GM18499 (cell line): ENCODE results near the gene APBB2.

Experiments used
- ATAC-seq: cut with Tn5 transposase; IDR thresholded peaks from one replicate; pipeline ENCODE4 v1.9.1; 2021; ENCODE audit warnings: moderate number of reproducible peaks; ENCODE audit not compliant: insufficient read depth, unreplicated experiment

APBB2 gene

DNA sequence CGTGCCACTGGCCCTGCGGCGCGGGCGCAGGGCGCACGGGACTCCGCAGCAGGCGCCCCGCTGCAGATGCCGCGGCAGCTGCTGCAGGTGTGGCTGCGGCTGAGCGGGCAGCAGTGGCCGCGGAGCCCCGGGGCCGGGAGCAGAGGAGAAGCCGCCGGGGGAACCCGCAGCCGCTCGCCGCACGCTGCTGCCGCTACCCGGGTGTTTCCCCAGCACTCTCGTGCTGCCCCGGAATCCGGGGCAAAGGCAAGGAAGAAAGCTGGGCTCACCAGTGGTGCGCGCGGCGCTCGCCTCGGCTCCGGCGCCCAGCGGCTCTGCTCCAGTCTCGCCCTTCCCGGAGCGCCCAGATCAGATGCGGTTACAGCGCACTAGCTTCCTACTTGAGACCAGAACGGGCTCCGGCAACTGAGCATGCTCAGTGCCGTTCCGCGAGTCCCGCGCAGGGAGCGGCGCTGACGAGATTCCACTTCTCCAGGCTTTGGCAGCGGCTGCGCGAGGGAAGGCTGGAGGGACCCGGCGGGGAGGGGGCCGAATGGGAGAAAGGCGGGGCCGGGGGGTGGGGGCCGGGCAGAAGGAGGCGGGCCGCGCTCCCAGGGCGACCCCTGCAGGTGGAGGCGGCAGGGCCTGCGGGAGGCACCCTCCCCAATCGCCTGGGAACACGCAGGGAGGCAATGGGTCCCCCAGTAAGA is at the start of gene APBB2:
TSS of gene APBB2 (minus strand) at position 407 of the 689 bp plus-strand sequence. CDS start 181,288 bp downstream, outside the sequence.
- ATAC-seq, result peak; percentile 42

DNA sequence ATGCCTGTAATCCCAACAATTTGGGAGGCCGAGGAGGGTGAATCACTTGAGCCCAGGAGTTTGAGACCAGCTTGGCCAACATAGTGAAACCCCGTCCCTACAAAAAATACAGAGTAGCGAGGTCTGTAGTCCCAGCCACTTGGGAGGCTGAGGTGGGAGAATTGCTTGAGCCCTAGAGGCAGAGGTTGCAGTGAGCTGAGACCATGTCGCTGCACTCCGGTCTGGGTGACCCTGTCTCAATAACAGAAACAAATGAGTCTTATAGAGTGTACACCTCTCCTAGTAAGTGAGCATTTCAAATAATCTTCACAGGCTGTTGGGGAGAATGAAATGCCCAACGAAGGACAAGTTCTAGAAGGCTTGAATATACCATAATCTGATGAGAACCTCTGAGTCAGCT is 47.9 kb upstream of the APBB2 start:
- ATAC-seq, result no peak

DNA sequence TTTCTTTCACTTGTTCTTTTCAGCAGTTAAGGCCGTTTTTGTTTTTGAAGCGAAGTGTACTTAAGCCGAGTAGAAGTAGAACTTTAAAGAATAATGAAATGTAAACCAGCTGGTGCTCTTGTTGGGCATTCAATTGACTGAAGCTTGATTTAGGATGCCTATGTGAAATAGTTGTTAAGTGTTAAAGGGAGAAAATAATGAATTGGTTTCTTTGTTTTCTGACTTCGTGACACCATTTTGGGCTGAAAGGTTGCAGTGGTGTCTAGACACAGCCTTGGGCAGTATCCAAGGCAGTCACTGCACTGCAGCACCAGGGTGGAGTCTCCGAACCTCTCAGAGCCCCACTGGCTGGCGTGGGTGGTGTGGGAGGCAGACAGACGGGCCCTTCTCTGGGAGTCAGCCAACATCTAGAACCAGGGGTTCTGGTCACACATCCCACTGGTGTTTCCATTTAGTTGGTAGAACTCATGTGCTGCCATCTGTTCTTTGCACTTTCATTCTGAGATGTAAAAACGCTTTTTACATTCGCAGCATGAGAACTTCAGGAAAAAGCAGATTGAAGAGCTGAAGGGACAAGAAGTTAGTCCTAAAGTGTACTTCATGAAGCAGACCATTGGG is 45.9 kb upstream of the APBB2 start:
- ATAC-seq, result no peak

DNA sequence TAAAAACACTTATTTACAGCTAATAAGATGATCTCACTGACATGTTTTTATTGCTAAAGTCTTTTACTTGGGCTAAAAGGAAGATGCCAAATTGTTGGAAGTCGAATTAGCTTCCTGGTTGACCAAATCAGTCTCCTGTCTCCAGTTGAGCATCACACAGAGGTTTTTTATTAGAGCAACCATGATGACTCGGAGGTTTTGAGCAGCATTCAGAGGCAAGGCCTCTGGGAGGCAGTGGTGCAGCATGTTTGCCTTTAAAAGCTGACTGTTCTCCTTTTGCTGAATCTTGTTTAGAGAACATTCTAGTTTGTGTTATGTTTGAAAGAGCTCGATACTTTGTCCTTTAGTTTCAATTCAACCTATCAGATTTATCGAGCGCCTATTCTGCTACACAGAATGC is 44.4 kb upstream of the APBB2 start:
- no peak for ATAC-seq

DNA sequence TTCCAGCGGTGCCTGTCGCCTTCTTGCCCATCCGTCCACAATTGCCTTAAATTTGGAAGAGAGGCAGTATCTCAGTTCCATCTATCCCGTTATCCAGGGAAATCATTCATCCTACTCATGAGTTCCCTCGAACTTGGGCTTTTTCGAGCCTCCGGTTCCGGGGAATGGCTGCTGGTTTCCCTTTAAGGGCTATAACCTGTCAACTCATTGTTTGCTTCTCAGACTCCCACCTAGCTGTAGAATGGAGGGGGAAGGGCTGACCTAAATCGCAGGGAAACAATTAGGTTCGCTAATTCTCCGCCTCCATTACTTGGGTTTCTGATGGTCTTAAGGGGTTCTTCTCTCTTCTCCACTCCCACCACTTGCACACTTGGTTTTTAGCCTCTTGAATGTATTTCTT is 43.6 kb upstream of the APBB2 start:
- ATAC-seq, result no peak

DNA sequence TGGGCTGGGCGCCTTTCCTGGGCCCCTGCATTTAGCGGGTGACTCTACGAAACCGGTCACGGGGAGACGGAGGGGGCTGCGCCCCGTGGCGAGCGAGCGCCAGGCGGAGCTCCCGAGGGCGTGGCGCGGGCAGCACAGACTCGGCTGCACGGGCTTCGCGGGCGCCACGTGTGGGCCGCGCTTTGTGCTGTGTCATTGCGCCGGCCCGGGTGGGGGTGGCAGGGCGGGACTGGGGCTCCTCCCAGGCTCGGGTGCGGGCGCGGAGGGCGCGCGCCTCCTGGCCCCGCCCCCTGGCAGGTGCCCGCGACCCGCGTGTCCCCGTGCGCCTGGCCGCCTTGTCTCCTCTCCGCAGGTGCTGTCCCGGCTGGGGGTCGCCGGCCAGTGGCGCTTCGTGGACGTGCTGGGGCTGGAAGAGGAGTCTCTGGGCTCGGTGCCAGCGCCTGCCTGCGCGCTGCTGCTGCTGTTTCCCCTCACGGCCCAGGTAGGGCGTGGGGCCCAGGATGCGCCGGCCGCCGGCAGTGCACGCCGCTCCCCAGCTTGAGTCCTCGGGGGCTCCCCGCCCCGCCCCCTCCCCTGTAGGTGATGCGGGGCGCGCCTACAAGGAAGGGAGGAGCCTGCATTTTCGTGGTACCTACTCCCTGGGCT is 43.0 kb upstream of the APBB2 start:
- ATAC-seq, result no peak

DNA sequence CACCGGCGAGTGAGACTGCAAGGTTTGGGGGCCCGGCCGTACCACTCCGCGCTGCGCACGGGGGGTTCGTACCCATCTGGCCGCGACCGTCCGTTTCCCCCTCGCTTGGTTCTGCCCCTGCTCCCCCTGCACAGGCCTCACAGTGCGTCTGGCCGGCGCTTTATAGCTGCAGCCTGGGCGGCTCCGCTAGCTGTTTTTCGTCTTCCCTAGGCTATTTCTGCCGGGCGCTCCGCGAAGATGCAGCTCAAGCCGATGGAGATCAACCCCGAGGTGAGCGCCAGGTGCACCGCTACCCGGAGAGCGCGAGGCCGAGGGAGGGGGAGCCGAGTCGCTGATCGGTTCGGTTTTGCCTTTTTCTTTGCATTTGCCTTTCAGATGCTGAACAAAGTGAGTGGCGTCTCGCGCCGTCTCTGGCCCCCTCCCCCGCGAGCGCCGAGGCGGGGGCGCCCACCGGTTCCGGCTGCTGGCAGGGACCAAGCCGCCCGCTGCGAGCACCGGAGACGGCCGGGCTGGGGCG is 42.5 kb upstream of the APBB2 start, which contains the start of gene UCHL1:
TSS of gene UCHL1 (plus strand) at position 189 of the 517 bp plus-strand sequence. CDS start at position 238, 49 bp downstream.
- no peak for ATAC-seq

DNA sequence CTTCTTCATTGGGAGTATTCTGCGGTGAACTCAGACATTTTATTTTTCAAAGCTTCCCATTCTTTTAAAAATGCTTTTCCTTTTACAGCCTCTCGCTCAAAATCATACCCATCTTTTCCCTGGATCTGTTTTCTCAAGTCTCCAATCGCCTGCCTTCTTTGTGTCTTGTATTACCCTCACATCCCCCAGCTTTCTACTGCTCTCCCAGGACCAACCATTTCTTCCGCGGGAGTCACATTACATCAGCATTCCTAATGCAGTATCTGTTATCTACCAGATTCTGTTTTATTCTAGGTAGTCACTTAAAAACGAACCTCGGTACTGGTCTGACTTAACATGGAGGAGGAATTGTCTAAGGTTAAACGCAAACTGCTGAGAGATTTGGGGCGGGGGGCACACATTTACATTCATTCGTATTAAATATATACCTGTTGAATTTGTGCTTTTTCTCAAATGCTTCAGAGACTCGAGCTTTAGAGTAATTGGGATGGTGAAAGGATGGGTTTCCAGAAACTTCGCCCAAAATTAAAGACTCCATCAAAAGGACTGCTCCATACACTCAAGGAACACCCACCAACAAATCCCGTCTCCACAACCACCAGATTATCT is 41.9 kb upstream of the APBB2 start:
- no peak for ATAC-seq

DNA sequence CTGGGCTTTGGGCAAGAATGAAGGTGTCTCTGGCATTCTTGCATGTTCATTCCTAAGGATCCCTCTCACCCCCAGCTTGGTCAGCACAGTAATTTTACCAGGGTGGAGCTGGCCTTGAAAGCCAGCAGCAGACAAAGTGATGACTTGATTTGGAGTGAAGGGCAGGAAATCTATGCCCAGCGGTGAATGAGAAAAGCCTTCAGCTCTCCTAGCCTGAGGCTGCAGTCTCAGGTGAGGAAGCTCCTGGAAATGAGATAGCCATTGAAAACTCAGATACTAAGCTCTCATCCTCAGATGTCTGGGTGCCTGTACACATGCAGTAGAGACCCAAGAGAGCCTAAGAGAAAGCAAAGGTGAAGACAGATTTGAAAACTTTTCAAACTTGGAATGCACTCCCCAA is 31.6 kb upstream of the APBB2 start:
- no peak for ATAC-seq

DNA sequence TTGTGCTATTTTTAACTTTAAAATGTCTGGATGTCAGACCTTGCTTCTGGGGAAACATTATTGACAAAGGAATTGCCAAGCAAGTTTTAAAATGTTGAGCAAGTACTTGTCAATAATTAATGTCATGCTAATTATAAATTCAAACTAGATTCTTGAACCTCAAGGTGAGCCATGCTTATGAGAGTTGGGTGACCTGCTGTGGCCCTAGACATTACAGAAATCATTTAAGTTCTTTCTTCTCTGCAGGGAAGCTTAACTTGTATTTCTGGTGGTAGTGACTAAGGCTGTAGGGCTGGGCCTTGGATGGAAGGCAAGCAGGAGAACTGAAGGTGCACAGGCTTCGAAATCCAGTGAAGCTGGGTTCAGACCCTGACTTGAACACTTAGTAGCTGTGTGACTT is 27.6 kb upstream of the APBB2 start:
- ATAC-seq, result no peak

DNA sequence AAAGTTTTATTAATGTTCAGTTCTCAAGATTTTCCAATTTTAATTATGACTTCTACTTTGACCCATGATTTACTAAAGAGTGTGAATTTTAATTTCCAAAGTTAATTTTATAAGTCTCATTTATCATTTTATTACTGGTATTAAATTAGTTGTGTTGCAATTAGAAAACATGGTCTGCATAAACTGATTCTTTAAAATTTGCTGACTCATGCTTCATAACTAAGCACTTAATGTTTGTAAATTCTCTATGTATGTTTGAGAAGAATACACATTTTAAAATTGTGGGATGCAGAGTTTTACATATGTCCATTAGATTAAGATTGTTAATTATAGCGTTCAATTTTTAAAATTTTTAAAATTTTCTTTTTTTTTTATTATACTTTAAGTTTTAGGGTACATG is 22.2 kb upstream of the APBB2 start:
- ATAC-seq, result no peak

DNA sequence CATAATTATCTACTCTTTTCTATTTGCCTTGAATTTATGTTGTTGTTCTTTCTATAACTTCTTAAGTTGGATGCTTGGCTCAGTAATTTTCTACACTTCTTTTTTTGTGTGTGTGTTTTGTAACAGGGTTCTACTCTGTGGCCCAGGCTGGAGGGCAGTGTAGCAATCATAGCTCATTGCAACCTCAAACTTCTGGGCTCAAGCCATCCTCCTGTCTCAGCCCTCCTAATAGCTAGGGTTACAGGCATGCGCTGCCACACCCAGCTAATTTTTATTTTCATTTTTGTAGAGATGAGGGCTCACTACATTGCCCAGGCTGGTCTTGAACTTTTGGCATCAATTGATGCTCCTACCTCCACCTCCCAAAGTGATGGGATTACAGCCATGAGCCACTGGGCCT is 21.7 kb upstream of the APBB2 start:
- no peak for ATAC-seq

DNA sequence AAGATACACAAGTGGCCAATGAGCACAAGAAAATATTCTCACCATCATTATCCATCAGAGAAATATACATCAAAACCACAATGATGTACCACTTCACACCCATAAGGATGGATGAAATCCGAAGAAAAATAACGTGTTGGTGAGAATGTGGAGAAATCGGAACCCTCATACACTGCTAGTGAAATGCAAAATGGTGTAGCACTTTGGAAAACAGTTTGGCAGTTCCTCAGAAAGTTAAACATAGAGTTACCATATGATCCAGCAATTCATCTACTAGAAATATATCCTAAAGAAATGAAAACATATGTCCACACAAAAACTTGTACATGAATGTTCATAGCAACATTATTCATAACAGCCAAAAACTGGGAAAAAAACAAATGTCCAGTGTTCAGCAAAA is 18.5 kb upstream of the APBB2 start:
- no peak for ATAC-seq

DNA sequence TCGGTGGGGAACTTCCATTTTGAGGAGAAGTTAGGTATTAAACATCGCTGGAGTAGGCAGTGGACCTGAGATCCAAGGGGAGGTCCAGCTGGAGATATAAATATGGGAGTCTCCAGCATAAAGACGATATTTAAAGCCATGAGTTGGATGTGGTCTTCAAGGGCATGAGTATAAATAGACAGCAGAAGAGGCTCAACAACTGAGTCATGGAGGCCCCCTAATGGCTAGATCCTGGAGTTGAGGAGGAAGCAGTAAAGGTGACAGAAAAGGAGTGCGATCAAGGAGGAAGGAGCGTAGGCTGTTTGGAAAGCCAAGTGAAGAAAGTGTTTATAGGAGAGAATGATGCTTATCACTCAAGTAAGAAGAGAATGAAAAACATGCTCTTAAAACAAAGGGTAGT is 18.1 kb upstream of the APBB2 start:
- no peak for ATAC-seq

DNA sequence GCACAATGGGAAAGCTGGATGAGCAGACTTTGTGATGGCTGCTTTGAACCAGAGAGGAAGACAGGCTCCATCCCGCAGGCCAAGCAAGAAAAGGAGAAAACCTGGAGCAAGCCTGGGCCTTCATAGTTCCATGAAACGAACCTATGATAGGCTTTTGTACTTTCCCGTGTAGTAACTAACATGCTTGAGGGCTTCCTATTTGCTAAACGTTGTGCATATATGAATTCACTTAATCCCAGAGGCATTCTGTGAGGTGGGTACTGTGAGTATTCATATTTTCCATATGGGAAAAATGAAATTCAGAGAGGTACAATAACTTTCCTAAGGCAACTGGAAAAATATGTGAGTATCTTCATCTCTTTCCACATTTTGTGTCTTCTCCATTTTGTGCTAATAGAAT is 13.6 kb upstream of the APBB2 start:
- ATAC-seq, result no peak

DNA sequence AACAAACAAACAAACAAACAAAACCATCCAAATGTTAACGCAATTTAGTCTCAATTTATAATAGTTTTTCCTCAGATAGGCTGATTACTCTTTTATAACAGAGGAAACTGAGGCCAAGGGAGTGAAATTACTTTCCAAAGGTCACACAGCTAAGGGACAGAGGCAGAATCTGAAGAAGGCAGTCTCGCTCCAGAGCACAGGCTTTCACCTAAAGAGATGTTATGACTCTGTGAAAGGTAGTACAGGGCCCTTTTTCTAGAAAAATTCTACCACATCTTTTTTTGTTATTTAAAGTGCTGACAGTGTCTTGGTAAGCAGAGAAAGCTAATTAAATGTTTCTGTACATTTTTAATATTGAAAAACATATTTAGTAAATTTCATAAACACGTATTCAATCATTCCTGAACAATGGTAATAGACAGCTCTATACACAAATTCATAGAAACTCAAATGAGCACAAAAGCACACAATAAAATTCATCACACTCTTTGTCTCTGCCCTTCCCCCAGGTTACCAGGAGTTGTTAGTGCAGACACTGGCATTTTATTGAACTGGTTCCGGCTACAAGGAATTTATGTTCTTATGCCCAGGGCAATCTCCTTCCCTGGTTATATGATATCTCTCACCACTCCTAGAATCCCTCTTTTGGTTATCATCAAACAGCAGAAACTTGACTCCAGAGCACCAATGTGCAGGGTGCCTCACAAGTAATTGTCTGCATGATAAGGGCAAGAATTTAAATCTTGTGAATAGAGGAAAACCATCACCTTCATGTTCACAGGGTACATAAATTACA is 7.7 kb upstream of the APBB2 start:
- no peak for ATAC-seq

DNA sequence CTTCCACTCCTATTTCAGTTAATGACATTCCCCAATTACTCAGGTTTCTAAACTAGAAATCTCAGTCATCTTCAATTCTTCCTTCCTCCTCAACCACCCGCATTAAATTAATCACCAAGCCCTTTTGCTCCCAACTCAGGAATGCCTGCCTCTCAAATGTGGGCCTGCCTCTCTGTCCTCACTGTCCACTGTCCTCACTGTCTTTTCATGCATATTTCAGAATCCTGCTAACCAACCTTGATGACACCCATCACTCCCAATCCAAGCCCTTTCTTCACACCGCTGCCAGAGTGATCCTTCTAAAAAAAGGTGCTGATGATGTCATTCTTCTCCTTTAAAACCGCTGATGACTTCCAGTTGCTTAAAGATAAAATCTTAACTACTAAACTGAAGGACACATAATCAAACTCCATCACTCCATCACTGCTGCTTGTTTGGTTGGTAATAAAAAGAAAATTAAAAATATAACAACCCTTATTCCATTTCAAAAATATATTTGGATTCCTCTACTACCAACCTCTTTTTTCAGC is 5.1 kb upstream of the APBB2 start:
- no peak for ATAC-seq

DNA sequence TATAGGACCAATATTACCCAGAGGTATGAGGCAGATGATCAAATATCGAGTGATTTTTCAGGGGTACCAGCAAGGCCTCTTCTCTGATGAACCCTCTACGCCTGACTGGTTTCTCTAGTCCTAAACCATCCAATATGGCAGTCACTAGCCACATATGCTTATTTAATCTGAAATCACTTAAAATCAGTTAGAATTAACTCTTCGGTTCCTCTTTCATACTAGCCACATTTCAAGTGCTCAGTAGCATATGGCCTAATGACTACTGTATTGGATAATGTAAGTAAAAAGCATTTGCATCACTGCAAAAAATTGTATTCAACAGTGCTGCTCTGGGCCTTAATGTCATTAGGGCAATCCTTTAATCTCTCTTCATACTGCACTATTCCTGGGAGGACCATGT is 4.4 kb upstream of the APBB2 start:
- ATAC-seq, result no peak

DNA sequence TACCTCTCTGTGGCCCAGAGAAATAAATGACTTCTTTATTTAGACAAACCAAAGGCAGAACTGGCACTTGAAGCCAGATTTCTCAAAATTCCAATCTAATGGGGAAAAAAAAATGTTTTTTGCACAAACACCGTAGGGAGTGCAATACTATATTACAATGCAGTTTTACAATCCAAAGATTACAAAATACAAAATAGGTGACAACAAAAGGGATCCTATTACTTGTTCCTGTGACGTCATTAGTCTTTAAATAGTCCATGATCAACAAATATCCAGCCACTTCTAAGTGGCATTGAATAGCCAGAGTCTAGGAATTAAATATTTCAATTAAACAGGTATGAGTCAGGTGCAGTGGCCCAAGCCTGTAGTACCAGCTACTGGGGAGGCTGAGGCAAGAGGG is 3.0 kb upstream of the APBB2 start:
- ATAC-seq, result no peak

DNA sequence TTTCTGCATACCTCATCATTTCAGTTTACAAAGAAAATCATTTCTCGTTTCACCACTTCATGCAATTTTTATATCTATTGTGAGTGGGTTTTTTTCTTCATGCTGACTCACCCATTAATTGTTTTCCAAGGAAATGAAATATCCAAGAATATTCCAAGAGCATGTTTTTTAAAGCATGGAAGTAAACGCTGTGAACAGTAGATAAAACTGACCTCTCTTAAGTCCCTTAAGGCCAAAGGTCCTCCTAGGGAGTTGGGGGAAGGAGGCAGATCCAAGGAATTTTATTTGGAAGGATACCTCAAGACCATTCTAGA is 2.6 kb upstream of the APBB2 start:
- no peak for ATAC-seq
